ES-I3 (cell line): ENCODE results near the gene TNFSF12.
A peak's percentile ranks its signal among the peaks of the same experiment; 100 is the strongest.

Experiments used
- H3K36me3 ChIP-seq: 2 replicates; pipeline ENCODE4 v1.6.1; 2013; ENCODE audit warnings: mild to moderate bottlenecking, low read length, control low read depth, moderate library complexity; ENCODE audit not compliant: insufficient read depth
- H3K4me1 ChIP-seq: 2 replicates; pipeline ENCODE4 v1.6.1; 2013; ENCODE audit warnings: mild to moderate bottlenecking, control low read depth, low read length; ENCODE audit not compliant: insufficient read depth
- H3K9ac ChIP-seq: 2 replicates; pipeline ENCODE4 v1.6.1; 2013; ENCODE audit warnings: low read depth, mild to moderate bottlenecking, low read length, moderate library complexity
- H3K9me3 ChIP-seq: 2 replicates; pipeline ENCODE4 v1.6.1; 2013; ENCODE audit warnings: mild to moderate bottlenecking, low read length, moderate library complexity; ENCODE audit not compliant: control insufficient read depth, insufficient read depth

Gene TNFSF12

DNA sequence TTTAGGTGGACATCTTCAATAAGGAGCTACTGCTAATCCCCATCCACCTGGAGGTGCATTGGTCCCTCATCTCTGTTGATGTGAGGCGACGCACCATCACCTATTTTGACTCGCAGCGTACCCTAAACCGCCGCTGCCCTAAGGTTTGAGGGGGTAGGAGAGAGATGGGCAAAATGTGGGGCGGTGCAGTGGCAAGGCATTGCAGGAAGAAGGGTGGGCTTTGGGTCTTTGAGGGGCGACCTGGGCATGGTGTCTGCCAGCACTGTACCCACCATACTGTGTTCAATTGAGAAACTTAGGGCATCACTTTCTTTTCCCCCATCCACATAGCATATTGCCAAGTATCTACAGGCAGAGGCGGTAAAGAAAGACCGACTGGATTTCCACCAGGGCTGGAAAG lies 21.5 kb downstream of the TNFSF12 start:
- Histone ChIP-seq H3K9ac (no peak overlapping the region), H3K9me3 (no peaks in the 10 kb centered on the region), H3K36me3 (peaks cover 33% of the 10 kb centered on the region), H3K4me1 (peaks cover 11% of the 10 kb centered on the region)

DNA sequence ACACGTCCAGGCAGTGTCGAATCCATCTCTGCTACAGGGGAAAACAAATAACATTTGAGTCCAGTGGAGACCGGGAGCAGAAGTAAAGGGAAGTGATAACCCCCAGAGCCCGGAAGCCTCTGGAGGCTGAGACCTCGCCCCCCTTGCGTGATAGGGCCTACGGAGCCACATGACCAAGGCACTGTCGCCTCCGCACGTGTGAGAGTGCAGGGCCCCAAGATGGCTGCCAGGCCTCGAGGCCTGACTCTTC lies 23.4 kb downstream of the TNFSF12 start:
- peaks cover 42% of the 10 kb centered on the region for H3K36me3 ChIP-seq
- H3K9me3 ChIP-seq: no peaks in the 10 kb centered on the region
- peaks cover 11% of the 10 kb centered on the region for H3K4me1 ChIP-seq
- peak overlapping the region; percentile 57 for H3K9ac ChIP-seq

DNA sequence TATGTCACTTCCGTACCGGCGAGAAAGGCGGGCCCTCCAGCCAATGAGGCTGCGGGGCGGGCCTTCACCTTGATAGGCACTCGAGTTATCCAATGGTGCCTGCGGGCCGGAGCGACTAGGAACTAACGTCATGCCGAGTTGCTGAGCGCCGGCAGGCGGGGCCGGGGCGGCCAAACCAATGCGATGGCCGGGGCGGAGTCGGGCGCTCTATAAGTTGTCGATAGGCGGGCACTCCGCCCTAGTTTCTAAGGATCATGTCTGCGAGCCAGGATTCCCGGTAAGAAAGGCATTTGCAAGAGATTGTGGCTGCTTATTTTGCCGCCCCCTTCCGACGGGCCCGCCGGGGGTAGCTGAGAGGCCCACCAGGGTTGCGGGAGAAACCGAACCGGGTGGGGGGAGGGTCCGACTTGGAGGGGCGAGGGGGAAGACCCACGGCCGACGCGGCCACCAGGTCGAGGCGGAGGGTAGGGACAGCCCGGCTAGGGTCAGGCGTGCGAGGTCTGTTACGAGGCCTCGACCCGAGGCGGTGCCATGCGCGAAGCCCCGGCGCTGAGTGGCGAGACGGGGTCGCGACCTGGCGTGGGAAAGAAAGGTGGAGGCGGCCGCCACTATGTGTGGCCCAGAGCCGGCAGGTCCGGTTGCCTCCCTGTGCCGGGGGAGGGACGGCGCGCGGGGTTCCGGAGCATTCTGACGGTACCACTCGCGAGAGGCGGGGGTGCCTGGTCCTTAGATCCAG lies 23.9 kb downstream of the TNFSF12 start:
- H3K9me3 ChIP-seq: no peaks in the 10 kb centered on the region
- H3K36me3 ChIP-seq: peaks cover 47% of the 10 kb centered on the region
- peaks cover 11% of the 10 kb centered on the region for H3K4me1 ChIP-seq
- peak overlapping the region; percentile 93 for H3K9ac ChIP-seq

DNA sequence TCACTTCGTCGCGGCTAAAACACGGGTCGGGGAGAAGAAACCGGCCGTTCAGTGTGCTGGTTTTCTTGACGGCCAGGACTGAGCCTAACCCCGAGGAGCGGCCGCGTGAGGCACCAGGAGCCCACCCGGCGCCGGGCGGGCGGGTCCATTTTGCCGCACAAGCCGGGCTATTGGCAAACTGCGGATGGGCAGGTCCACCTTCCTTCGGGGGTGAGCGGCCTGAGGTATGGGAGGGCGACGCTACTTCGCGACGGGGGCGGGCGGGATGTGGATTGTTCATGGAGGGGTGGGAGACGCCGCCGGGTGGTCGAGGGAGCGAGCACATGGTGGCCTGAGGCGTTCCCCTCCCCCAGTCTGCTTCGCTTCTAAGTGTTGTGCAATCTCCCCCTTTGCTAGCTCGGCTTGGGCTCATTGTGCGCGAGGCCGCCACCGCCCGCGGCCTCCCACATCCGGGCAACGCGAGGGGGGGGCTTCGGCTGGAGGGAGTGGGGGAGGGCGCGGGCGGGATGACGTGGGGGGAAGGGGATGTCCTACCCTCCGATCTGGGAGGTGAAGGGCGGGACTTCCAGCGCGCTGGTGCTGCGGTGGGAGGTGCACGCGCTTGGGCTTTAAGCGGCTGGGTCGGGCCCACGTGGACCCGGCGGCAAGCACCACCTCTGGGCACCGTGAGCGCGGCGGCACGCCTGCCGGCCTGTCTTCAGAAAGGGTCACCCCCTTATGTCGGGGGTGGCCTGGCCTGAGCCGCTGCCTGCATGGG lies 24.6 kb downstream of the TNFSF12 start:
- peaks cover 11% of the 10 kb centered on the region for H3K4me1 ChIP-seq
- peaks cover 50% of the 10 kb centered on the region for H3K36me3 ChIP-seq
- H3K9me3 ChIP-seq: no peaks in the 10 kb centered on the region
- peak overlapping the region; percentile 93 for H3K9ac ChIP-seq

DNA sequence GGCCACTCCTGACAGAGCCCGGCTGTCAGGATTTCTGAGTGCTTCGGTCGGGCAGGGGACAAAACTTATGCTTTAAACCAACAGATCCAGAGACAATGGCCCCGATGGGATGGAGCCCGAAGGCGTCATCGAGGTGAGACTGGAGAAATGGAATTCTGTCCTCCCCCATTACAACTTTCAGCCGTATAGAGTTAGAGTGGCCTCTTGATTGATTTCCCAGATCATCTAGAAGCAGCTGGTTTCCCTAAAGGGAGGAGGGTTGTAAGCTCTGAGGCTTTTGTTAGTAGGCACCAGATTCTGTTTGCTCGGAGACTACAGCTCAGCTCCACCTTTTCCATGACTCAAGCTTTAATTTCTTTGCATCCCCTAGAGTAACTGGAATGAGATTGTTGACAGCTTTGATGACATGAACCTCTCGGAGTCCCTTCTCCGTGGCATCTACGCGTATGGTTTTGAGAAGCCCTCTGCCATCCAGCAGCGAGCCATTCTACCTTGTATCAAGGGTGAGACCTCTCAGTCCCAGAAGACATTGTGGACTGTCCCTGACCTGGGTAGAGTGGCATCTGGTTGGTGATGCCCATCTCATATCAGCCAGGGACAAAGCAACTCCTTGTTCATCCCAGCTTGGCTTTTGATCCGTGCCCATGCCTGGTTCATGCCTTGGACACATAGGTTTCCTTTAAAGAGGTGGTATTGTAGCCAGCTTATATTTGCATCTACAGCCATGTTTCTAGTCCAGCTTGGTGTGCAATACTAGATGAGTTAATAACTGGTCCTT lies 25.5 kb downstream of the TNFSF12 start:
- Histone ChIP-seq H3K9me3 (no peaks in the 10 kb centered on the region), H3K36me3 (peaks cover 50% of the 10 kb centered on the region)

DNA sequence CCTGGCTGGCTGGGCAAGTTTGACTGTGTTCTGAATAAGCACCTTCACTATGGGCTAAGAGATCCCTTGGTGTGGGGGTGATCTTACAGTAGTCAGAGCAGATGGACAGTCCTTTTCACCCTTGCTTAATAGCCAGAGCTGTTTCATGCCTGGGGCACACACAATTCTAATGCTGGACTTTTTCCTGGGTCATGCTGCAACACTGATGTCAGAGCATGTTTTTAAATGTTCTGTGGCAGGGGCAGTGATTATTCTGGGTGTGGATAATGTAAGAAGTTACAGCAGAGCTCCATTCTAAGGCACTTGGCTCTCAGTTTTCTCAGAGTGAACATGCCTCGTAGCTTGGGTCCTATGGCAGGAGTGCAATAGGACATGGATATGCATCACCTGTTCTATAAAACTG lies 26.6 kb downstream of the TNFSF12 start:
- Histone ChIP-seq H3K9me3 (no peaks in the 10 kb centered on the region), H3K36me3 (peaks cover 50% of the 10 kb centered on the region), H3K4me1 (peaks cover 17% of the 10 kb centered on the region), H3K9ac (no peak overlapping the region)

More for the DNA sequence above, 25.5 kb downstream of the TNFSF12 start:
- peaks cover 17% of the 10 kb centered on the region for H3K4me1 ChIP-seq
- H3K9ac ChIP-seq: peak overlapping the region; percentile 93

DNA sequence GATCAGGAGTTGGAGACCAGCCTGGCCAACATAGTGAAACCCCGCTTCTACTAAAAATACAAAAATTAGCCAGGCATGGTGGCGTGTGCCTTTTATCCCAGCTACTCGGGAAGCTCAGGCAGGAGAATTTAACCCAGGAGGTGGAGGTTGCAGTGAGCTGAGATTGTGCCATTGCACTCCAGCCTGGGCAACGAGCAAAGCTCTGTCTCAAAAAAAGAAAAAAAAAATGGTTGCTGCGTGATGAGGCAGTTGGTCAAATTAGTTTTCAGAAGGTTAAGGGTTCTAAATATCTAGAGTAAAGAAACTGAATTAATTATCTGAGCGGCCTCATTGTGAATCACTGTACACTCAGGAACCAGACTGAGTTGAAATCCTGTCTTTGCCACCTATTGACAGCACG lies 27.1 kb downstream of the TNFSF12 start:
- no peak overlapping the region for H3K9ac ChIP-seq
- H3K9me3 ChIP-seq: no peaks in the 10 kb centered on the region
- H3K4me1 ChIP-seq: peaks cover 21% of the 10 kb centered on the region
- peaks cover 47% of the 10 kb centered on the region for H3K36me3 ChIP-seq

DNA sequence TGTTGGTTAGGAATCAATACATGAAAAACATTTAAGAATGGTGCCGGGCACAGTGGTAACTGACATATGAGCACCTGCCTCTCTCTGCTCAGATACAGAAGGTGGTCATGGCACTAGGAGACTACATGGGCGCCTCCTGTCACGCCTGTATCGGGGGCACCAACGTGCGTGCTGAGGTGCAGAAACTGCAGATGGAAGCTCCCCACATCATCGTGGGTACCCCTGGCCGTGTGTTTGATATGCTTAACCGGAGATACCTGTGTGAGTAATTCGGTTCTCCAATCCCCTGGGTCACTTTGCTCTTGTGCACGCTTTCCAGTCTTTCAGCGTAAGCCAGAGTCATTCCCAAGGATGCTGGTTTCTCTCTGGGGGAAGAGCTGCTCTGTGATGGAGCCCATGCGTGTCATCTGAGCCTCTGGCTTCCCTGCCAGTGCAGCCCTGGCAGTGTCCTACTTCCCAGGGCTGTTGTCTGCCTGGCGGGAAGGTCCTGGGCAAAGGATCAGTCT lies 27.6 kb downstream of the TNFSF12 start:
- Histone ChIP-seq H3K9ac (no peak overlapping the region), H3K9me3 (no peaks in the 10 kb centered on the region), H3K4me1 (peaks cover 18% of the 10 kb centered on the region), H3K36me3 (peaks cover 43% of the 10 kb centered on the region)

DNA sequence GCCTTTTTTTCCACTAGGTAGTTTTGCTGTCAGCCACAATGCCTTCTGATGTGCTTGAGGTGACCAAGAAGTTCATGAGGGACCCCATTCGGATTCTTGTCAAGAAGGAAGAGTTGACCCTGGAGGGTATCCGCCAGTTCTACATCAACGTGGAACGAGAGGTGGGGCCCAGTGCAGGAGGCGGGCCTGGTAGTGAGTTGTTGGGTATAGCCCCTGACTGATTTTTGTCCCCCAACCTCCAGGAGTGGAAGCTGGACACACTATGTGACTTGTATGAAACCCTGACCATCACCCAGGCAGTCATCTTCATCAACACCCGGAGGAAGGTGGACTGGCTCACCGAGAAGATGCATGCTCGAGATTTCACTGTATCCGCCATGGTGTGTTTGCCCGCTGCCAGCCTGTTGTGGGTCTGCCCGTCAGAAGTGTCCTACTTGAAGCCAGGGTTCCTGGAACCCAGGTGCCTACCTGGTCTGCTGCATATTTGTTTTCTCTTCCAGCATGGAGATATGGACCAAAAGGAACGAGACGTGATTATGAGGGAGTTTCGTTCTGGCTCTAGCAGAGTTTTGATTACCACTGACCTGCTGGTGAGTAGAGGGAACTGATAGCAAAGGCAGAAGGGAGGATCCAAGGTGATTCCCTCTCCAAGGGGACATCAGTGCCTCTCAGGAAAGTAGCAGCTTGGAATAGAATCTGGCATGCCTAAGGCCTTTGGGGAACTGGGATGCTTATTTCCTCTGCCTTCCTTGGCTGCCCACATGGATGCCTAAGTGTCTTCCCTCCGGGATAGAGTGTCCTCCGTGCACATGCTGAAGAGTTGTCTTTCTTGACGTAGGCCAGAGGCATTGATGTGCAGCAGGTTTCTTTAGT lies 28.7 kb downstream of the TNFSF12 start:
- H3K9ac ChIP-seq: no peak overlapping the region
- H3K9me3 ChIP-seq: no peaks in the 10 kb centered on the region
- peaks cover 43% of the 10 kb centered on the region for H3K36me3 ChIP-seq
- peaks cover 17% of the 10 kb centered on the region for H3K4me1 ChIP-seq

DNA sequence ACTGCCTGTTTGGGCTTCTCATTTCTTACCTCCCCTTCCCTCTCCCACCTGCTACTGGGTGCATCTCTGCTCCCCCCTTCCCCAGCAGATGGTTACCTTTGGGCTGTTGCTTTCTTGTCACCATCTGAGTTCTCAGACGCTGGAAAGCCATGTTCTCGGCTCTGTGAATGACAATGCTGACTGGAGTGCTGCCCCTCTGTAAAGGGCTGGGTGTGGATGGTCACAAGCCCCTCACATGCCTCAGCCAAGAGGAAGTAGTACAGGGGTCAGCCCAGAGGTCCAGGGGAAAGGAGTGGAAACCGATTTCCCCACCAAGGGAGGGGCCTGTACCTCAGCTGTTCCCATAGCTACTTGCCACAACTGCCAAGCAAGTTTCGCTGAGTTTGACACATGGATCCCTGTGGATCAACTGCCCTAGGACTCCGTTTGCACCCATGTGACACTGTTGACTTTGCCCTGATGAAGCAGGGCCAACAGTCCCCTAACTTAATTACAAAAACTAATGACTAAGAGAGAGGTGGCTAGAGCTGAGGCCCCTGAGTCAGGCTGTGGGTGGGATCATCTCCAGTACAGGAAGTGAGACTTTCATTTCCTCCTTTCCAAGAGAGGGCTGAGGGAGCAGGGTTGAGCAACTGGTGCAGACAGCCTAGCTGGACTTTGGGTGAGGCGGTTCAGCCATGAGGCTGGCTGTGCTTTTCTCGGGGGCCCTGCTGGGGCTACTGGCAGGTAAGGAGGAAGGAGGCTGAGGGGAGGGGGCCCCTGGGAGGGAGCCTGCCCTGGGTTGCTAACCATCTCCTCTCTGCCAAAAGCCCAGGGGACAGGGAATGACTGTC lies 30.4 kb downstream of the TNFSF12 start, which contains the start of gene CD68:
Gene CD68 (plus strand): TSS at position 638 of the 833 bp plus-strand sequence. CDS start 40 bp downstream, at position 678.
- peaks cover 17% of the 10 kb centered on the region for H3K4me1 ChIP-seq
- no peaks in the 10 kb centered on the region for H3K9me3 ChIP-seq
- H3K9ac ChIP-seq: no peak within 1 kb of the TSS
- peaks cover 38% of the 10 kb centered on the region for H3K36me3 ChIP-seq

DNA sequence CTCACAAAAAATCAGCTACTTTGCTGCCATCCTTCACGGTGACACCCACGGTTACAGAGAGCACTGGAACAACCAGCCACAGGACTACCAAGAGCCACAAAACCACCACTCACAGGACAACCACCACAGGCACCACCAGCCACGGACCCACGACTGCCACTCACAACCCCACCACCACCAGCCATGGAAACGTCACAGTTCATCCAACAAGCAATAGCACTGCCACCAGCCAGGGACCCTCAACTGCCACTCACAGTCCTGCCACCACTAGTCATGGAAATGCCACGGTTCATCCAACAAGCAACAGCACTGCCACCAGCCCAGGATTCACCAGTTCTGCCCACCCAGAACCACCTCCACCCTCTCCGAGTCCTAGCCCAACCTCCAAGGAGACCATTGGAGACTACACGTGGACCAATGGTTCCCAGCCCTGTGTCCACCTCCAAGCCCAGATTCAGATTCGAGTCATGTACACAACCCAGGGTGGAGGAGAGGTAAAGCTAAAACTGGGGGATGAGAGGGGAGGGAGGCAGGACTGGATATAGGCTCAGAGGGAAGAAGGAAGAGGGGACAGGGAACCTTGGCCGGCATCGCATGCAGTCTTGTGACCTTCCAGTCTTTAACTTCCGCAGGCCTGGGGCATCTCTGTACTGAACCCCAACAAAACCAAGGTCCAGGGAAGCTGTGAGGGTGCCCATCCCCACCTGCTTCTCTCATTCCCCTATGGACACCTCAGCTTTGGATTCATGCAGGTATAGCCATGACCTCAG lies 31.2 kb downstream of the TNFSF12 start:
- Histone ChIP-seq H3K9ac (no peak overlapping the region), H3K36me3 (peaks cover 30% of the 10 kb centered on the region), H3K9me3 (no peaks in the 10 kb centered on the region), H3K4me1 (peaks cover 11% of the 10 kb centered on the region; the same call in 1 of the 2 replicates)

DNA sequence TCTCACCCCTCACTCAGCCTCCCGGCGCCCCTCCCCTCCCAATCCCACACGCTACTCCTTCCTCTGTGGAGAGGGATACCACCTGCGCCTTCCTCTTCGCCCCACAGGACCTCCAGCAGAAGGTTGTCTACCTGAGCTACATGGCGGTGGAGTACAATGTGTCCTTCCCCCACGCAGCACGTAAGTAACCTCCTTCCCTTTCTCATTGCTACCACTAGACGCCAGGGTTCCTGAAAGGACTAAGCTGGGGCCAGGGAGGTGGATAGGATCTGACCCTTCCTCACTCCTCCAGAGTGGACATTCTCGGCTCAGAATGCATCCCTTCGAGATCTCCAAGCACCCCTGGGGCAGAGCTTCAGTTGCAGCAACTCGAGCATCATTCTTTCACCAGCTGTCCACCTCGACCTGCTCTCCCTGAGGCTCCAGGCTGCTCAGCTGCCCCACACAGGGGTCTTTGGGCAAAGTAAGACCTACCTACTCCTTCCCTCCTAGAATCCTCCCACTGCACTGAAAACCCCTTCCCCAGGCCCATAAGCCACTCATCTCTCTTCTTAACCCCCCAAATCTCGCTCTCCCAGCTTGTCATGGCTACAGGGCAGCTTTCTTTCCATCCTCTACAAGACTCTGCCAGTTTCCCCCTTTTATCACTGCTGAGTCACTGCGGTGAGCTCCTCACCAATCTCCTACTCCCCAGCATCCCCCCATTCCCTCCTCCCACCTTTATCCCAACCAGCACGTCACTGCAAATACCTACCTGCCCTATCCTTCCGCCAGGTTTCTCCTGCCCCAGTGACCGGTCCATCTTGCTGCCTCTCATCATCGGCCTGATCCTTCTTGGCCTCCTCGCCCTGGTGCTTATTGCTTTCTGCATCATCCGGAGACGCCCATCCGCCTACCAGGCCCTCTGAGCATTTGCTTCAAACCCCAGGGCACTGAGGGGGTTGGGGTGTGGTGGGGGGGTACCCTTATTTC lies 32.0 kb downstream of the TNFSF12 start:
- H3K9ac ChIP-seq: no peak overlapping the region
- peaks cover 22% of the 10 kb centered on the region for H3K36me3 ChIP-seq
- H3K9me3 ChIP-seq: no peaks in the 10 kb centered on the region
- H3K4me1 ChIP-seq: peaks cover 11% of the 10 kb centered on the region; the same call in 1 of the 2 replicates
